CD4-positive, alpha-beta T cell (primary cell): ENCODE measurements around the gene SLC19A1. TPM values are rescaled to one million over a fixed set of nuclear protein-coding genes. Genes with fewer than 3 reads are reported as not detected.

Source experiments
- ATAC-seq: fragments of 200-7000 bp; cut with Tn5 transposase; one replicate; pipeline ENCODE4 v1.10.0; 2022; ENCODE audit warnings: mild to moderate bottlenecking; ENCODE audit not compliant: poor library complexity
- CTCF ChIA-PET: fragments of 350-600 bp; sonication (Branson Sonifier 250); formaldehyde crosslinking; loops from one replicate; lab custom pipeline; 2021; ENCODE audit warnings: antibody characterized with exemption, inconsistent platforms; lab: Charles Lee
- POLR2A ChIA-PET: fragments of 350-600 bp; sonication (Branson Sonifier 250); formaldehyde crosslinking; loops from one replicate; lab custom pipeline; 2021; ENCODE audit warnings: antibody characterized with exemption, inconsistent platforms; lab: Charles Lee
- DNase-seq, 14 experiments: peaks; one replicate each; pipeline ENCODE4 v3.0.0-alpha.2; 2013 to 2020; ENCODE audit warnings: mixed read lengths in 2 of 14
- H3K27ac ChIP-seq, 2 donors: one replicate each; pipeline versions ENCODE4 v1.5.1 to v1.7.0; 2013; ENCODE audit warnings: low read length in 2 of 2, low read depth in 1 of 2, mild to moderate bottlenecking in 1 of 2
- H3K27me3 ChIP-seq, 2 experiments: 1 replicate in 1 of 2; 2 replicates in 1 of 2; pipeline versions ENCODE4 v1.6.1 to v1.7.0; 2013; ENCODE audit warnings: low read length in 2 of 2, control low read depth in 1 of 2, mild to moderate bottlenecking in 1 of 2, moderate library complexity in 1 of 2; ENCODE audit not compliant: insufficient read depth in 2 of 2, control insufficient read depth in 1 of 2
- H3K36me3 ChIP-seq: one replicate; pipeline ENCODE4 v1.6.1; 2013; ENCODE audit warnings: low read length, control low read depth; ENCODE audit not compliant: insufficient read depth
- H3K4me1 ChIP-seq: one replicate; pipeline ENCODE4 v1.6.1; 2013; ENCODE audit warnings: low read length, control low read depth; ENCODE audit not compliant: insufficient read depth
- H3K4me3 ChIP-seq: one replicate; pipeline ENCODE4 v1.5.1; 2013; ENCODE audit warnings: mild to moderate bottlenecking, low read length, moderate library complexity
- H3K9me3 ChIP-seq, 2 experiments: 1 replicate in 1 of 2; 2 replicates in 1 of 2; pipeline versions ENCODE4 v1.6.1 to v1.7.0; 2013; ENCODE audit warnings: low read length in 2 of 2, mild to moderate bottlenecking in 2 of 2, control low read depth in 1 of 2, moderate library complexity in 1 of 2; ENCODE audit not compliant: control insufficient read depth in 1 of 2, insufficient read depth in 1 of 2
- H3K27ac Mint-ChIP-seq: one replicate; pipeline ENCODE4 v1.8.0; 2020; ENCODE audit warnings: mixed read lengths
- H3K27me3 Mint-ChIP-seq: one replicate; pipeline ENCODE4 v1.8.0; 2021; ENCODE audit warnings: mixed read lengths
- H3K36me3 Mint-ChIP-seq: one replicate; pipeline ENCODE4 v1.8.0; 2021; ENCODE audit warnings: low read depth, mixed read lengths
- H3K4me1 Mint-ChIP-seq: one replicate; pipeline ENCODE4 v1.8.0; 2021; ENCODE audit warnings: low read depth, mixed read lengths
- H3K4me3 Mint-ChIP-seq: one replicate; pipeline ENCODE4 v1.8.0; 2020; ENCODE audit warnings: mild to moderate bottlenecking, mixed read lengths
- H3K9me3 Mint-ChIP-seq: one replicate; pipeline ENCODE4 v1.8.0; 2020; ENCODE audit warnings: mixed read lengths
- CTCF ChIP-seq: fragments of 200-600 bp; IDR thresholded peaks from one replicate; pipeline ENCODE4 v1.8.0; 2022; ENCODE audit warnings: antibody characterized with exemption, mild to moderate bottlenecking
- intact Hi-C, 2 experiments: fragments of 100-400 bp; cut with DNase I in 1 of 2; cut with micrococcal nuclease in 1 of 2; formaldehyde crosslinking; loops; one replicate each; pipeline versions ENCODE4 v1.15.1 to v1.9.0; 2023 to 2025; cut with DNase I, micrococcal nuclease
- total RNA-seq, 174 experiments: library from RNA in 2 of 174; stranded (reverse) in 2 of 174; gene quantifications; one replicate each; pipeline ENCODE4 v1.2.3 and lab custom pipeline; 2021 to 2026

The SLC19A1 gene
- total RNA-seq, 2 experiments from 2014 or later = 11.5 to 12.0 TPM

GRCh38 chr21:45507888-45508508 lies 34.2 kb downstream of the SLC19A1 start:
- Mint-ChIP-seq H3K4me3 (no peak overlapping the region), H3K27ac (no peak overlapping the region), H3K9me3 (no peaks in the 10 kb centered on the region), H3K4me1 (no peaks in the 10 kb centered on the region), H3K27me3 (no peaks in the 10 kb centered on the region), H3K36me3 (no peaks in the 10 kb centered on the region)
- no peak for TF ChIP-seq CTCF
- no peak overlapping the region for H3K27ac ChIP-seq
- no peak overlapping the region for H3K4me3 ChIP-seq
- ChIA-PET CTCF (no interaction called here), POLR2A (no interaction called here)
- peaks cover 2% of the 10 kb centered on the region for H3K36me3 ChIP-seq
- no peaks in the 10 kb centered on the region for H3K27me3 ChIP-seq
- no peak for DNase-seq
- intact Hi-C loops = no loop called here
- no peak for ATAC-seq
- no peaks in the 10 kb centered on the region for H3K4me1 ChIP-seq
- H3K9me3 ChIP-seq = no peaks in the 10 kb centered on the region

- H3K9me3 ChIP-seq = no peaks in the 10 kb centered on the region
- intact Hi-C loops = no loop called here
- TF ChIP-seq CTCF = no peak
- Mint-ChIP-seq H3K9me3 (no peaks in the 10 kb centered on the region), H3K4me3 (no peak overlapping the region), H3K36me3 (no peaks in the 10 kb centered on the region), H3K27me3 (no peaks in the 10 kb centered on the region), H3K27ac (no peak overlapping the region), H3K4me1 (no peaks in the 10 kb centered on the region)
- H3K4me1 ChIP-seq = no peaks in the 10 kb centered on the region
- H3K27ac ChIP-seq = no peak overlapping the region
- ChIA-PET CTCF (no interaction called here), POLR2A (no interaction called here)
- no peaks in the 10 kb centered on the region for H3K27me3 ChIP-seq
- ATAC-seq = no peak
- H3K4me3 ChIP-seq = no peak overlapping the region
- no peak for DNase-seq
- H3K36me3 ChIP-seq = no peaks in the 10 kb centered on the region
These were observed 34.7 kb downstream of the SLC19A1 start for GRCh38 chr21:45507523-45507875.

GRCh38 chr21:45506836-45507522 lies 35.3 kb downstream of the SLC19A1 start:
- no peak for DNase-seq
- Mint-ChIP-seq H3K9me3 (no peaks in the 10 kb centered on the region), H3K4me3 (no peak overlapping the region), H3K27me3 (no peaks in the 10 kb centered on the region), H3K27ac (no peak overlapping the region), H3K4me1 (no peaks in the 10 kb centered on the region), H3K36me3 (no peaks in the 10 kb centered on the region)
- Histone ChIP-seq H3K9me3 (no peaks in the 10 kb centered on the region), H3K4me1 (no peaks in the 10 kb centered on the region), H3K36me3 (no peaks in the 10 kb centered on the region), H3K4me3 (no peak overlapping the region), H3K27me3 (no peaks in the 10 kb centered on the region), H3K27ac (no peak overlapping the region)
- ATAC-seq = no peak
- ChIA-PET CTCF (no interaction called here), POLR2A (no interaction called here)
- no peak for TF ChIP-seq CTCF
- intact Hi-C loops = no loop called here
